Liver (tissue), 3 donors: Measurements from ENCODE around the gene OSBPL10.

ENCODE experiments used
- CTCF ChIP-seq: fragments of 150-350 bp; IDR thresholded peaks from 2 replicates; pipeline ENCODE4 v1.5.1; 2017; ENCODE audit warnings: improper control_type of control experiment, low read depth, low read length; ENCODE audit not compliant: missing input control
- EGR1 ChIP-seq, 2 donors: IDR thresholded peaks; 2 replicates each; pipeline ENCODE4 v1.6.1; 2016 to 2018; ENCODE audit warnings: antibody characterized with exemption in 2 of 2, low read depth in 2 of 2
- FOXA1 ChIP-seq: IDR thresholded peaks from 2 replicates; pipeline ENCODE4 v1.6.1; 2016; ENCODE audit warnings: antibody characterized with exemption
- JUND ChIP-seq, 2 donors: IDR thresholded peaks; 2 replicates each; pipeline ENCODE4 v1.6.1; 2016; ENCODE audit warnings: antibody characterized with exemption in 2 of 2
- MAX ChIP-seq: IDR thresholded peaks from 2 replicates; pipeline ENCODE4 v1.6.1; 2016; ENCODE audit warnings: antibody characterized with exemption
- RAD21 ChIP-seq, 2 donors: IDR thresholded peaks; 2 replicates each; pipeline ENCODE4 v1.6.1; 2016; ENCODE audit warnings: antibody characterized with exemption in 2 of 2, mild to moderate bottlenecking in 2 of 2
- ZBTB33 ChIP-seq: IDR thresholded peaks from 2 replicates; pipeline ENCODE4 v1.6.1; 2016; ENCODE audit warnings: antibody characterized with exemption
- TF ChIP-seq, protein P1 (sequence below): IDR thresholded peaks from 2 replicates; pipeline ENCODE4 v1.6.1; 2016; ENCODE audit warnings: antibody characterized with exemption, mild to moderate bottlenecking
- donor health status: healthy.
- donor health status: healthy.

GRCh38 chr3:31953091-31953490 lies 28.0 kb downstream of the OSBPL10 start:
- TF ChIP-seq RAD21 (IDR thresholded peaks at IDR 0.05) (no peak), ZBTB33 (no peak), MAX (no peak), CTCF (no peak), JUND (IDR thresholded peaks at IDR 0.05) (no peak), EGR1 (IDR thresholded peaks at IDR 0.05; ENCODE audit: low read depth in 2 of 2) (no peak), FOXA1 (no peak)
- TF ChIP-seq, protein P1, sequence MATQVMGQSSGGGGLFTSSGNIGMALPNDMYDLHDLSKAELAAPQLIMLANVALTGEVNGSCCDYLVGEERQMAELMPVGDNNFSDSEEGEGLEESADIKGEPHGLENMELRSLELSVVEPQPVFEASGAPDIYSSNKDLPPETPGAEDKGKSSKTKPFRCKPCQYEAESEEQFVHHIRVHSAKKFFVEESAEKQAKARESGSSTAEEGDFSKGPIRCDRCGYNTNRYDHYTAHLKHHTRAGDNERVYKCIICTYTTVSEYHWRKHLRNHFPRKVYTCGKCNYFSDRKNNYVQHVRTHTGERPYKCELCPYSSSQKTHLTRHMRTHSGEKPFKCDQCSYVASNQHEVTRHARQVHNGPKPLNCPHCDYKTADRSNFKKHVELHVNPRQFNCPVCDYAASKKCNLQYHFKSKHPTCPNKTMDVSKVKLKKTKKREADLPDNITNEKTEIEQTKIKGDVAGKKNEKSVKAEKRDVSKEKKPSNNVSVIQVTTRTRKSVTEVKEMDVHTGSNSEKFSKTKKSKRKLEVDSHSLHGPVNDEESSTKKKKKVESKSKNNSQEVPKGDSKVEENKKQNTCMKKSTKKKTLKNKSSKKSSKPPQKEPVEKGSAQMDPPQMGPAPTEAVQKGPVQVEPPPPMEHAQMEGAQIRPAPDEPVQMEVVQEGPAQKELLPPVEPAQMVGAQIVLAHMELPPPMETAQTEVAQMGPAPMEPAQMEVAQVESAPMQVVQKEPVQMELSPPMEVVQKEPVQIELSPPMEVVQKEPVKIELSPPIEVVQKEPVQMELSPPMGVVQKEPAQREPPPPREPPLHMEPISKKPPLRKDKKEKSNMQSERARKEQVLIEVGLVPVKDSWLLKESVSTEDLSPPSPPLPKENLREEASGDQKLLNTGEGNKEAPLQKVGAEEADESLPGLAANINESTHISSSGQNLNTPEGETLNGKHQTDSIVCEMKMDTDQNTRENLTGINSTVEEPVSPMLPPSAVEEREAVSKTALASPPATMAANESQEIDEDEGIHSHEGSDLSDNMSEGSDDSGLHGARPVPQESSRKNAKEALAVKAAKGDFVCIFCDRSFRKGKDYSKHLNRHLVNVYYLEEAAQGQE: no peak
